ENCODE measurements around the gene UBTF.

The UBTF gene

DNA sequence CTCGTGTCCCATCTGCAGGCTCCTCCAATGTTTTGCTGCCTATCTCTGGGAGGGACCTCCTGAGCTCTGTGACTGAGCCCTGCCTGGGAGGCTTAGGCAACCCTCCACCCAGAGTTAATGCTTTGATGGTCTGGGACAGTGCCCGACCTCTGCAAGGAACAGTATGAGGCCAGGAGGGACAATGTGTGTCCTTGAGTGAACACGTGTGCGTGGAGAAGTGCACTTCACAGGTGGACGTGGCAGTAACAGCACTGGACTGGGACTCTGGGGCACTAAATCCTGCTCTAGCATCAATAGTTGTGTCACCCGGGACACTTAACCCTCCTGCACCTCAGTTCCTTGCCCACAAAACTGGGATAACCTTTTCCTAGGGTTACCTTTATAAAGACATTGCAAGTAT lies 4.6 kb downstream of the UBTF start:
- no peak for DNase-seq (ENCODE audit: low read depth)

DNA sequence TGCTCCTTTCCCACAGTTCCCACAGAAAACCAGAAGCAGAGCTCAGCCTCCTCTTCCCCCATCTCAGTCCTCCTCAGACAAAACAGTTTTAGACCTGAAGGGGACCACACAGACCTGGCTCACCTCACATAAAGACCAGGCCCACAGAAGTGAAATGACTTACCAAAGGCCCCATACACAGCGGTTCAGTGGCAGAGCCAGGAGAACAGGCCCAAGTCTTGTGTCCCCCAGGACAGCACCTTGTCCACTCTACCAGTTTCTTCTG lies 5.3 kb downstream of the UBTF start:
- no peak for DNase-seq (ENCODE audit: low read depth)

DNA sequence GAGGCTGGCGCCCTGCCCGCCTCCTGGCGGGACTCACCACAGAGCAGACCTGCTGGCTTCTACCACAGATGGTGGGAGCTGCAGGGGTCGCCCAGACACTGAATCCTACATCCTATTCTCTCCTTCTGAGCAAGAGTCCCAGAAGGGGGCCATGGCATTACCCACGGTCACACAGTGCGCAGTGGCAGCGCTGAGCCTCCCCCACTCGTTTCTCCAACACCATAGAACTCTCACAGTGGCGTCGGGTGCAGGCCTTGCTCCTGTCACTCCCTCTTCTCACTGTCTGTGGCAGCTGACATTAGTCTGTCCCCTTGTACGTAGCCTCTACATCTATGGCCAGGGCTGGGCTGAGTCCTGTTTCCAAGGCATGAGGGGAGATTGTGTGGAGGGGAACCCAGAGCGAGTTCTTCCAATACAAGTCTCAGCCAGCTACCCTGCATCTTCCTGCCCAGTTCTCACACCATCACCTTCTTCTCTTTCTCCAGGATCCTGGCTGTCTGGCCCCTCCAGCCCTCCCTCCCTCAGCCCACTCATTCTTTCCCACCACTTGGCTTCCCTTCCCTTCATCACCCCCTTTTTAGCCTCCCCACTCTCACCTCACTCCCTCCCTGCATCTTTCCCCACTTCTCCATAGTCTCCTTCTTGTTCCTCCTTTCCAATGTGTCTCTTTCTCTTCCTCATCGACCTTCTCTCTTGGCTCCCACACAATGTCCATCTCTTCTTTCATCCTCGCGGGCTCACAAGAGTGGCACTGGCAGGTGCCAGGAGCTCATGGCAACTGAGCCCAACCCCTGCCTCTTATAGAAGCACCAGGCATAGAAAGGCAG lies 5.9 kb downstream of the UBTF start:
- no peak for DNase-seq (ENCODE audit: low read depth)

DNA sequence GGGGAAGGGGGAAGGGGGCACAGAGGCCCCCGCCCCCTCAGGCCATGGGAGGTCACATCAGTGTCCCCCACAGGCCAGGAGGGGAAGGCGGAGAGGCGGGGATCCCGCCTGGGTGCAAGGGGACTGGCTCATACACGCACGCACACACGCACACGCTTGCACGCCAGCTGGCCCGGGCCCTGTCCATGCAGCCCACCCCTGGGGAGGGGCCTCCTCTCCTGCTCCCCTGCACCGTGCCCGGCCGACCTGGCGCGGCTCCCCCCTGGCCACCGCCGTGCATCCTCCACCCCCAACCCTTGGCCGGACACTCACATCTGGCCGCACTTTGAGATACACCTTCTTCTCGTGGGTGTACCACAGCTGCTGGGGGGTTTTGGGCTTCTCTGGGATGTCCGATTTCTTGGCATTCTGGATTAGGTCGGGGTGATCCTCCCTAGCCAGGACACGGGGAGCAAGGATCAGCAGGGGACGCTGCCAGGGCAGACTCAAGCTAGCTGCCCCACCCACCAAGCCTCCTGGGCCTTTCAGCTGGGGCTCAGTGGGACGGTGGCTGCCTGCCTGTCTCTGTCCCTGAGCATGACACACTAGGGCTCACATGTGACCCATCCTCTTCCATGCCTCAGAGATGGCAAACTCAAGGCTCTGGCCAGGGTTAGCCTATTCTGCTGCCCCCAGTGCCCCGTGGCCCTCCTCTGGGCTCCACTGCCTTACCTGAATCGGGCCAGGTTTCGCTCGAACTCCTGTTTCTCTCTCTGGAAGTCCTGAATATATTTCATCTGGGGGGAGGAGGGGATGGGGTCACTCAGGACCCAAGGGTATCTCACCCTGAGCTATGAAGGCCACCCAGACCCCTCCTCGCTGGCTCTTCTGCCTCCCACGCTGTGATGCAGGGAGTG lies 6.7 kb downstream of the UBTF start:
- no peak for DNase-seq (ENCODE audit: low read depth)

- no peak for DNase-seq (ENCODE audit: low read depth)
Measured at GRCh38 chr17:44211281-44212265, 7.9 kb downstream of the UBTF start.

- peak; percentile 78 for DNase-seq (ENCODE audit: low read depth)
Measured at GRCh38 chr17:44210342-44211192, 8.9 kb downstream of the UBTF start.

GRCh38 chr17:44209786-44210341 lies 9.6 kb downstream of the UBTF start:
- DNase-seq (ENCODE audit: low read depth), result no peak

DNA sequence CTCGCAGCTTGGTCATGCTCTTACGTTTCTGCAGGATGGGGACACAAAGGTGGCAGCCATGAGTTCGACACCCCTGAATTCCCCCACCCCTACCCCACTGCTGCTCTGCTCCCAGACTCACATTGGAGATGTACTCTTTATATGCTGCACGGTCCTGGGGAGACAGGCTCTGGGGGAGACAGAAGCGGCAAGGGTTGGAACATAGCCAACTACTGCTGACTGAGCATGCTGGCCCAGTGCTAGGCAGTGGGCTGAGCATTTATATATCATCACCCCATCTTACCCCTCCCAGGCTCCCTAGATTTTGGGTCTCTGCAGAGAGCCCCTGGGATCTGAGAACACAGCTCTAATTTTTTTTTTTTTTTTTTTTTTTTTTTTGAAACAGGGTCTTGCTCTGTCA lies 11.7 kb downstream of the UBTF start:
- no peak for DNase-seq (ENCODE audit: low read depth)

DNA sequence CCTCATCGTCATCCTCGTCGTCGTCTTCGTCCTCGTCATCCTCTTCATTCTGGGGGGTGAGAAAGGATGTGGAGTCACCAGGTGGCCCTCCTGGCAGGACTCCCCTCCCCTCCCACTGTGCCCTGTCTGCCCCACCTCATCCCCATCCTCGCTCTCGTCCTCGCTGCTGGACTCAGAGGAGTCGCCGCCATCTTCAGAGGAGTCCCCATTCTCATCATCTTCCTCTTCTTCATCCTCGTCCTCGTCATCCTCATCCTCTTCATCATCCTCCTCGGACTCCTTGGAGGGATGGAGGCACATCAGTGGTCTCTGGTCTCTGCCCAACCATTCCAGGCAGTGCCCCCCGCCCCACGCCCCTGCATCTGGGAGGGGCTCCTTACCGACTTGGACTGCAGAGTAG lies 12.2 kb downstream of the UBTF start:
- DNase-seq (ENCODE audit: low read depth), result no peak

DNA sequence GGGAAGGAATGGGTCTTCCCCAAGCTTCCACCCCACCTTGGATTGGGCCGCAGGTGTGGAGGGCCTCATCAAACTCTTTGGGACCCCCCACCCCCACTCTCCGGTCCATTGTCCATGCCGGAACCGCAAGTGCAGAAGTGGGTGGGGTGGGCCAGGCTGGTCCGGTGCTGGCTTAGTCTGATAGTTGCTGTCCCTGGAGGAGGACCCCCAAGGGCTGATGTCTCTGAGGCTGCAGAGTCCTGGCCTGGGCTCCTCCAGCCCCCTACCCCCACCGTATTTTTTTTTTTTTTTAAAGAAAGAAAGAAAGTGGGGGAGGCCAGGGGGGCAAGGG lies 12.7 kb downstream of the UBTF start:
- no peak for DNase-seq (ENCODE audit: low read depth)

DNA sequence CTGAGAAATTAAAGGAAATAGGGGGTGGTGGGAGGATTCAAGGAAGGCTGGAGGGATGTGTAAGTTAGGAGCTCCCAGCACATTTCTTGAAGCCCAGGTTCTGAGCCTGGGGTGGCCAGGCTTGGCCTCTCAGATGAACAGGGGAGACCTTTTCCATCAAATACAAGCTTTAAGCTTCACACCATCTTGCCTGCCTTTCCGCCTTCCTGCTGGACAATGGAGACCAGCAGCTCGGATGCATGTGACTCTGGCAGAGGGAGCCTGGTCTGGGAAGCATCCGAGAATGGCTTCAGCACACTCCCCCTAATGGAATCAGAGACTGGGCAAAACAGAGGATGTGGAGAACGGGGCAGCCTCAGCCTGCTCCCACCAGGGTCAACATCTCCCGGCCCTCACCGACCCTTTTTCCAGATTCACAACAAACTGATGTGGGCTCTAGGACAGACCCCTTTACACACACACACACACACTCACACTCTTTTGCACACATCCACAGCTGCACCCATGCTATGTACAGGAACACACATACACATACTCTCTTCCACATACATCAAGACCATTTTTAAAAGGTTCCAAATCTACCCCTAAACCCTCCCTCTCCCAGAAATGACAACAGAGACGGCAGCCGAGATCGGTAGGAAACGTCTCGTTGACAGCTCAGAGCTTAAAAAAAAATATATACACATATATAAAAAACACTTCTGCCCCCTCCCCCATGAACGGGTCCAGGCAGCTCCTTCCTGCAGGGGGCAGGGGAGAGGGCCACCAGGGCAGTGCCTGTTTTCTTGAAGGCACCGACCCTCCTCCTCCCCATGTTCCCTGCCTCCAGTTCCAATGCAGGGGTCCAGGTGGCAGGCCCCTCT lies 13.3 kb downstream of the UBTF start:
- DNase-seq (ENCODE audit: low read depth), result no peak

GRCh38 chr17:44204441-44204882 lies 15.0 kb downstream of the UBTF start:
- DNase-seq (ENCODE audit: low read depth), result no peak

DNA sequence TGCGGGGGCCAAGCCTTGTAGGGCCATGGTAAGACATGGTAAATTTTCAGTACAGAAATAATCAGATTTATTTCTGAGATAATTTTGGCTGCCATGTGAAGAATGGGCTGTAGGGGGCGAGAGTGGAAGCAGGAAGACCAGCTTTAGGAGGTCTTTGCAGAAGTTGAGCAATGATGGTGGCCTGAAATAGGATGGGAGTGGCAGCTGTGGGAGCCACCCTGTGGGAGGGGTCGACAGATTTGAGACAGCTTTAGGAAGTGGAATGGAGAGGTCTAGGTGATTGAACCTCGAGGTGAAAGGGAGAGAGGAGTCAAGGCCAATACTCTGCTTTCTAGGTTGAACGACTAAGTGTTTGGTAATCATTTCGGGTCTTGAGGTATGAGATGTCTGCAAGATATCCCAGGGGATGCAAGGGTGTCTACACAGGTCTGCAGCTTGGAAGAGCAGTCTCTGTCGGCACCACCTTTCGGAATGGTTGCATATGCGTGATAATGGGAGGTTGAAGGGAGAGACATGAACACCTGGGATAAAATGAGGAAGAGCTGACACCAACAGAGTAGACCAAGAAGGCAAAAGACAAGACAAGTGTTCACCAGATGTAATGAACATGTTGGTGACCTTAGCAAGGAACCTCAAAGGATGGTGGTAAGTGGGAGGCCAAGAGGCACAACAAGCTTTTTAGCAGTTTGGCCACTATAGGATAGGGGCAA lies 15.6 kb downstream of the UBTF start:
- no peak for DNase-seq (ENCODE audit: low read depth)

DNA sequence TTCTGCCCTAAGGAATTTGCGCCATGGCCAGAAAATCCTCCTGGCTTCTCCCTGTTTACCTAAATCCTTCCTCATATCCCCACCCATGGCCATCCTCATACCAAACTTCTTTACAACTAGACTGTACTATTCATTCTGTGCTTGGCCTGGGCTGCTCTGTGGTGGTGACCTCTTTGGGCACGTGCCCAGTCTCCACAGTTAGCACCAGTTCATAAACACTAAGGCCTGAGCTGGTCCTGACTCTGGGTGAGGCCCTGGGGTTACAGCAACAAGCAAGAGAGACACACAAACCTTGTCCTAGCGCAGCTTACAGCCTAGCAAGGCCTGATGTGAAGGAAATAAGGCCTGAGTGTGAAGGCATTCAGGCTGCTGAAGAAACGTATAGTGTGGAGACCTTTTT lies 16.7 kb downstream of the UBTF start:
- no peak for DNase-seq (ENCODE audit: low read depth)

GRCh38 chr17:44200478-44201155 lies 18.9 kb downstream of the UBTF start:
- no peak for DNase-seq (ENCODE audit: low read depth)

DNA sequence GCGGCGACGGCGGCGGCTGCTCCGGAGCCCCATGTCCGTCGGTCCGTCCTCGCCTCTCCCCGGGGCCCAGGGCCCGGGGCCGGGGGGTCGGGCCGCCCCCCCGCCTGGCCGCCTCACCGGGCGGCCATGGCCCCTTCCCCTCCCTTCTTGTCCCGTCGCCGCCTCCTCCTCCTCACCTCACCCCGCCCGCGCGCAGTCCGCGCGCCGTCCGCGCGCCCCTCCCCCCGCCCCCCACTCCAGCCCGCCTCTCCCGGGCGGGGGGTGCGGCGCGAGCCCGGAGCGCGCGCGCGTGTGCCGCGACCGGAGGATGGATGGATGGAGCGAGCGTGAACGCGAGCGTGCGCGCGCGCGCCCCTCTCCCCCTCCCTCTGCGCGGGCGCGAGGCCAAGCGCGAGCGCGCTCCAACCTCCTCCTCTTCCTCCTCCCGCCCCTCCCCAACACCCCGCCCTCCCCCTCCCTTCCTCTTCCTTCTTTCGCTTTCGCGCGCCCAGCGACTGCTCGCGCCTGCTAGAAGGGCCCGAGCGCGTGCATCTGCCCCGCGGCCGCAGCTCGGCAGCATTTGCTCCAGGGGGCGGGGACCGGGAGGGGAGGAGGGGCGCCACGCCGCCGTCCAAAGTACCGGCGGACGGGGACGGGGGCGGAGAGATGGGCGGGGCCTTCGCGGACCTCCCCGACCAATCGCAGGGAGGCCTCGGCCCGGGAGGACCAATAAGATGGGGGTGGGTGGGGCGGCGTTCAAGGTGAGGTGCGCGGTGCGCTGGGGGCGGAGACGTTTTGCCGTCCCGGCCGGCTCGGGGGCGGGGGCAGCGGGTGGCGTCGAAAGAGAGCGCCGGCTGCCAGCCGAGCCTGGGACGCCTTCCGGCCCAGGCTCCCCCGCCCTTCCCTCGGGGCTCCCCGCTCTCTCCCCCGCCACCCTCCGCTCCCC lies 19.7 kb downstream of the UBTF start, which contains the start of gene ATXN7L3:
TSS of gene ATXN7L3 (minus strand) at position 332 of the 925 bp plus-strand sequence. CDS start 1,814 bp downstream, outside the sequence.
- peak; percentile 99 for DNase-seq (ENCODE audit: low read depth)

- DNase-seq (ENCODE audit: low read depth), result no peak
Measured at GRCh38 chr17:44198721-44199552, 20.5 kb downstream of the UBTF start.
